HG03521 (cell line): ENCODE measurements around the gene CLEC19A.
"Not testable (repeated sequence)": the region's sequence is repeated elsewhere in the genome, so short reads cannot be mapped to it uniquely, and the experiment has no call there.

ENCODE experiments used
- ATAC-seq: cut with Tn5 transposase; IDR thresholded peaks from one replicate; pipeline ENCODE4 v1.9.1; 2021; ENCODE audit warnings: mild to moderate bottlenecking, moderate library complexity; ENCODE audit not compliant: unreplicated experiment

The CLEC19A gene

GRCh38 chr16:19316846-19317245, 31.3 kb downstream of the CLEC19A start:
- ATAC-seq, result no peak

GRCh38 chr16:19321186-19321585, 35.7 kb downstream of the CLEC19A start:
- ATAC-seq, result not testable (repeated sequence)

GRCh38 chr16:19323596-19323995, 38.1 kb downstream of the CLEC19A start:
- no peak for ATAC-seq

GRCh38 chr16:19328364-19328763, 42.8 kb downstream of the CLEC19A start:
- ATAC-seq, result no peak

GRCh38 chr16:19329932-19330331, 44.4 kb downstream of the CLEC19A start:
- no peak for ATAC-seq

- no peak for ATAC-seq
Observed at GRCh38 chr16:19330841-19331397, 45.4 kb downstream of the CLEC19A start.

GRCh38 chr16:19331794-19332193, 46.3 kb downstream of the CLEC19A start:
- ATAC-seq, result no peak

GRCh38 chr16:19338335-19338734, 52.8 kb downstream of the CLEC19A start:
- ATAC-seq, result no peak

GRCh38 chr16:19344224-19344801, 58.8 kb downstream of the CLEC19A start:
- ATAC-seq, result no peak

GRCh38 chr16:19344980-19345379, 59.4 kb downstream of the CLEC19A start:
- no peak for ATAC-seq

GRCh38 chr16:19346335-19346922, 60.9 kb downstream of the CLEC19A start:
- no peak for ATAC-seq

GRCh38 chr16:19348125-19348524, 62.6 kb downstream of the CLEC19A start:
- ATAC-seq, result no peak

GRCh38 chr16:19348578-19349315, 63.2 kb downstream of the CLEC19A start:
- no peak for ATAC-seq

- no peak for ATAC-seq
Observed at GRCh38 chr16:19354371-19354770, 68.8 kb downstream of the CLEC19A start.

- ATAC-seq, result no peak
Observed at GRCh38 chr16:19356024-19356952, 70.8 kb downstream of the CLEC19A start.

- ATAC-seq, result no peak
Observed at GRCh38 chr16:19359556-19359955, 74.0 kb downstream of the CLEC19A start.
